Liver (tissue), 3 donors: ENCODE data around the gene OR2AG1.

Experiments used
- CTCF ChIP-seq: fragments of 150-350 bp; IDR thresholded peaks from 2 replicates; pipeline ENCODE4 v1.5.1; 2017; ENCODE audit warnings: improper control_type of control experiment, low read depth, low read length; ENCODE audit not compliant: missing input control
- EGR1 ChIP-seq, 2 donors: IDR thresholded peaks; 2 replicates each; pipeline ENCODE4 v1.6.1; 2016 to 2018; ENCODE audit warnings: antibody characterized with exemption in 2 of 2, low read depth in 2 of 2
- GABPA ChIP-seq, 2 donors: IDR thresholded peaks in 1 of 2; conservative IDR thresholded peaks in 1 of 2; 2 replicates each; pipeline ENCODE4 v1.6.1; 2016; ENCODE audit warnings: antibody characterized with exemption in 2 of 2, mild to moderate bottlenecking in 1 of 2, moderate library complexity in 1 of 2
- RAD21 ChIP-seq, 2 donors: IDR thresholded peaks; 2 replicates each; pipeline ENCODE4 v1.6.1; 2016; ENCODE audit warnings: antibody characterized with exemption in 2 of 2, mild to moderate bottlenecking in 2 of 2
- REST ChIP-seq: IDR thresholded peaks from 2 replicates; pipeline ENCODE4 v1.6.1; 2016; ENCODE audit warnings: antibody characterized with exemption, mild to moderate bottlenecking
- RXRA ChIP-seq, 2 donors: IDR thresholded peaks; 2 replicates each; pipeline ENCODE4 v1.6.1; 2017 to 2018; ENCODE audit warnings: antibody characterized with exemption in 2 of 2, mild to moderate bottlenecking in 1 of 2
- TF ChIP-seq, protein P1 (sequence below): IDR thresholded peaks from 2 replicates; pipeline ENCODE4 v1.6.1; 2016; ENCODE audit warnings: antibody characterized with exemption
- TF ChIP-seq, protein P2 (sequence below): IDR thresholded peaks from 2 replicates; pipeline ENCODE4 v1.6.1; 2016; ENCODE audit warnings: antibody characterized with exemption
- donor health status: healthy.
- donor health status: healthy.

- TF ChIP-seq CTCF = no peak
- no peak for TF ChIP-seq RAD21 (IDR thresholded peaks at IDR 0.05)
- no peak for TF ChIP-seq GABPA (IDR thresholded peaks at IDR 0.05 in 1 of 2, conservative IDR thresholded peaks at IDR 0.05 in 1 of 2)
- TF ChIP-seq, protein P1, sequence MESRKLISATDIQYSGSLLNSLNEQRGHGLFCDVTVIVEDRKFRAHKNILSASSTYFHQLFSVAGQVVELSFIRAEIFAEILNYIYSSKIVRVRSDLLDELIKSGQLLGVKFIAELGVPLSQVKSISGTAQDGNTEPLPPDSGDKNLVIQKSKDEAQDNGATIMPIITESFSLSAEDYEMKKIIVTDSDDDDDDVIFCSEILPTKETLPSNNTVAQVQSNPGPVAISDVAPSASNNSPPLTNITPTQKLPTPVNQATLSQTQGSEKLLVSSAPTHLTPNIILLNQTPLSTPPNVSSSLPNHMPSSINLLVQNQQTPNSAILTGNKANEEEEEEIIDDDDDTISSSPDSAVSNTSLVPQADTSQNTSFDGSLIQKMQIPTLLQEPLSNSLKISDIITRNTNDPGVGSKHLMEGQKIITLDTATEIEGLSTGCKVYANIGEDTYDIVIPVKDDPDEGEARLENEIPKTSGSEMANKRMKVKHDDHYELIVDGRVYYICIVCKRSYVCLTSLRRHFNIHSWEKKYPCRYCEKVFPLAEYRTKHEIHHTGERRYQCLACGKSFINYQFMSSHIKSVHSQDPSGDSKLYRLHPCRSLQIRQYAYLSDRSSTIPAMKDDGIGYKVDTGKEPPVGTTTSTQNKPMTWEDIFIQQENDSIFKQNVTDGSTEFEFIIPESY = no peak
- no peak for TF ChIP-seq EGR1 (IDR thresholded peaks at IDR 0.05; ENCODE audit: low read depth in 2 of 2)
- TF ChIP-seq REST = no peak
- TF ChIP-seq RXRA (IDR thresholded peaks at IDR 0.05) = no peak
- TF ChIP-seq, protein P2, sequence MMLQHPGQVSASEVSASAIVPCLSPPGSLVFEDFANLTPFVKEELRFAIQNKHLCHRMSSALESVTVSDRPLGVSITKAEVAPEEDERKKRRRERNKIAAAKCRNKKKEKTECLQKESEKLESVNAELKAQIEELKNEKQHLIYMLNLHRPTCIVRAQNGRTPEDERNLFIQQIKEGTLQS = no peak
Observed at GRCh38 chr11:6746626-6747025, 36.2 kb upstream of the OR2AG1 start.
